ENCODE measurements around the gene FOXC2.

DNA sequence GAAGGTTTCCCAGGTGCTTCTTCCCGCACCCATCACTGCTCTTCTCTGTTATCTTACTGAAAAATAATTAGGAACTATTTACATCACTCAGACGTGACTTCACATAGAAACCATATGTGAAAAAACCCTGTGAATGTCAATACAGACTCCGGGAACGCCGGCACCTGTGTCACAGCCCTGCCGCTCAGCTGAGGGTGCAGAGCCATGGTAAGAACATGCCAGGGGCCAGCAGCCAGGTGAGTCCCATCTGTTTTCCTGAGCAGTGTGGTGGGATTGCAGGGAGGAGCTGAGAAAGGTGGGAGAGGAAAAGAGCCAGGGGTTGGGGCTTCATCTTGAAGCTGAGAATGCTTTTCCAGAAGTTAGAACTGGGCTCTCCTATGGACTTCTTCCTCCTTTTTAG is 42.6 kb upstream of the FOXC2 start:
- TF ChIP-seq, protein P1, sequence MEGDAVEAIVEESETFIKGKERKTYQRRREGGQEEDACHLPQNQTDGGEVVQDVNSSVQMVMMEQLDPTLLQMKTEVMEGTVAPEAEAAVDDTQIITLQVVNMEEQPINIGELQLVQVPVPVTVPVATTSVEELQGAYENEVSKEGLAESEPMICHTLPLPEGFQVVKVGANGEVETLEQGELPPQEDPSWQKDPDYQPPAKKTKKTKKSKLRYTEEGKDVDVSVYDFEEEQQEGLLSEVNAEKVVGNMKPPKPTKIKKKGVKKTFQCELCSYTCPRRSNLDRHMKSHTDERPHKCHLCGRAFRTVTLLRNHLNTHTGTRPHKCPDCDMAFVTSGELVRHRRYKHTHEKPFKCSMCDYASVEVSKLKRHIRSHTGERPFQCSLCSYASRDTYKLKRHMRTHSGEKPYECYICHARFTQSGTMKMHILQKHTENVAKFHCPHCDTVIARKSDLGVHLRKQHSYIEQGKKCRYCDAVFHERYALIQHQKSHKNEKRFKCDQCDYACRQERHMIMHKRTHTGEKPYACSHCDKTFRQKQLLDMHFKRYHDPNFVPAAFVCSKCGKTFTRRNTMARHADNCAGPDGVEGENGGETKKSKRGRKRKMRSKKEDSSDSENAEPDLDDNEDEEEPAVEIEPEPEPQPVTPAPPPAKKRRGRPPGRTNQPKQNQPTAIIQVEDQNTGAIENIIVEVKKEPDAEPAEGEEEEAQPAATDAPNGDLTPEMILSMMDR (IDR thresholded peaks at IDR 0.05) = no peak
- TF ChIP-seq POLR2A (IDR thresholded peaks at IDR 0.05) = no peak
